HEK293 (cell line): ENCODE data around the gene SPACDR.

Experiments
- CTCF ChIA-PET: fragments of 350-600 bp; formaldehyde crosslinking; extraction: SDS; loops from one replicate; lab custom pipeline; 2021; ENCODE audit warnings: antibody characterized with exemption; lab: Yijun Ruan, JAX
- POLR2A ChIA-PET: fragments of 300-600 bp; formaldehyde crosslinking; extraction: SDS; loops from one replicate; lab custom pipeline; 2020; ENCODE audit warnings: antibody characterized with exemption, inconsistent platforms; lab: Yijun Ruan, JAX
- H3K27ac ChIP-seq: fragments of 200-500 bp; sonication (Bioruptor generic); 2 replicates; pipeline ENCODE4 v1.5.1; 2014; ENCODE audit warnings: low read depth, low read length, control low read depth, inconsistent platforms; ENCODE audit errors: extremely low read depth
- H3K36me3 ChIP-seq, 2 experiments: fragments of 200-500 bp in 1 of 2; sonication (Bioruptor generic) in 1 of 2; 1 replicate in 1 of 2; 2 replicates in 1 of 2; pipeline ENCODE4 v1.5.1; 2014 to 2017; ENCODE audit warnings: inconsistent platforms in 2 of 2, low read length in 2 of 2; ENCODE audit not compliant: control insufficient read depth in 2 of 2, insufficient read depth in 1 of 2
- H3K4me1 ChIP-seq: fragments of 200-500 bp; sonication (Bioruptor generic); 2 replicates; pipeline ENCODE4 v1.5.1; 2014; ENCODE audit warnings: mild to moderate bottlenecking, low read length, inconsistent platforms; ENCODE audit not compliant: control insufficient read depth, insufficient read depth
- H3K4me3 ChIP-seq: 2 replicates; pipeline ENCODE4 v1.5.1; 2011; ENCODE audit warnings: low read depth, mild to moderate bottlenecking, control low read depth, low read length, moderate library complexity
- H3K9me3 ChIP-seq: fragments of 200-500 bp; sonication (Bioruptor generic); 2 replicates; pipeline ENCODE4 v1.5.1; 2014; ENCODE audit warnings: low read depth, low read length, inconsistent platforms; ENCODE audit not compliant: control insufficient read depth, insufficient read depth
- ZBTB17 ChIP-seq: fragments of 450-650 bp; formaldehyde crosslinking; IDR thresholded peaks from 2 replicates; pipeline ENCODE4 v1.5.1; 2016; ENCODE audit warnings: missing biosample characterization, missing genetic modification characterization
- ZFP69B ChIP-seq: fragments of 450-650 bp; formaldehyde crosslinking; IDR thresholded peaks from 2 replicates; pipeline ENCODE4 v1.5.1; 2016; ENCODE audit warnings: missing biosample characterization, missing genetic modification characterization
- ZIC2 ChIP-seq: fragments of 450-650 bp; formaldehyde crosslinking; IDR thresholded peaks from 2 replicates; pipeline ENCODE4 v1.5.1; 2016; ENCODE audit warnings: missing biosample characterization, missing genetic modification characterization
- ZNF23 ChIP-seq: fragments of 450-650 bp; formaldehyde crosslinking; IDR thresholded peaks from 2 replicates; pipeline ENCODE4 v1.5.1; 2016; ENCODE audit warnings: missing biosample characterization, missing genetic modification characterization, borderline replicate concordance
- ZNF335 ChIP-seq: fragments of 450-650 bp; formaldehyde crosslinking; conservative IDR thresholded peaks from 2 replicates; pipeline ENCODE4 v1.5.1; 2016; ENCODE audit warnings: missing biosample characterization, missing genetic modification characterization
- ZNF350 ChIP-seq: fragments of 450-650 bp; formaldehyde crosslinking; IDR thresholded peaks from 2 replicates; pipeline ENCODE4 v1.5.0; 2017; ENCODE audit warnings: missing biosample characterization, mild to moderate bottlenecking, missing genetic modification characterization
- ZNF660 ChIP-seq: fragments of 450-650 bp; IDR thresholded peaks from 2 replicates; pipeline ENCODE4 v1.5.1; 2018; ENCODE audit warnings: missing biosample characterization, mild to moderate bottlenecking, missing genetic modification characterization
- ZNF670 ChIP-seq: fragments of 450-650 bp; formaldehyde crosslinking; IDR thresholded peaks from 2 replicates; pipeline ENCODE4 v1.5.1; 2016; ENCODE audit warnings: missing biosample characterization, missing genetic modification characterization, low read depth
- TF ChIP-seq, protein P1 (sequence below): fragments of 450-650 bp; formaldehyde crosslinking; IDR thresholded peaks from 2 replicates; pipeline ENCODE4 v1.5.1; 2016; ENCODE audit warnings: missing biosample characterization, missing genetic modification characterization, low read depth
- TF ChIP-seq, protein P2 (sequence below): fragments of 450-650 bp; IDR thresholded peaks from 2 replicates; pipeline ENCODE4 v1.5.1; 2018; ENCODE audit warnings: missing biosample characterization, mild to moderate bottlenecking, missing genetic modification characterization
- TF ChIP-seq, protein P3 (sequence below): fragments of 450-650 bp; formaldehyde crosslinking; IDR thresholded peaks from 2 replicates; pipeline ENCODE4 v1.5.1; 2016; ENCODE audit warnings: missing biosample characterization, missing genetic modification characterization
- TF ChIP-seq, protein P4 (sequence below): fragments of 450-650 bp; formaldehyde crosslinking; conservative IDR thresholded peaks from 2 replicates; pipeline ENCODE4 v1.5.1; 2016; ENCODE audit warnings: low read depth, missing biosample characterization, missing genetic modification characterization
- TF ChIP-seq, protein P5 (sequence below): fragments of 450-650 bp; formaldehyde crosslinking; IDR thresholded peaks from 2 replicates; pipeline ENCODE4 v1.5.1; 2016; ENCODE audit warnings: missing biosample characterization, missing genetic modification characterization

SPACDR gene

DNA sequence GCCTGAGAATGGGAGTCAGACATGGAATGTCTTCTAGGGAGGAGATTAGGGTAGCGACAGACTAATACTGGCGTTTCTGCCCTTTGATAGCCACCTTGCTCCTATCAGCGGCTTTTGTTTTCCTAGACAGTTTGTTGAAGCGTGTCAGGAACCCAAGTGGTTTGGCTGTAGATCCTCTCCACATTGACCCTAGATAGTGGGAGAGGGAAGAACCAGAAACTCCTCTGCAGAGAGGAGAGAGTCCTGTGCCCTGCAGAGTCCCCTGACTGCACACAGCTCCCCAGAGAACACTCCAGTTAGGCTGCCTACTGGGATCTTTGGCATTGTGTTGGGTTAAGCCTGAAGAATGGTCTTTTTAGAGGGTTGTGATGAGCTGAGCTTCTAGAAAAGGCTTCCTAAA is 32.0 kb downstream of the SPACDR start:
- Histone ChIP-seq H3K4me3 (no peak overlapping the region), H3K4me1 (peaks cover 4% of the 10 kb centered on the region), H3K36me3 (peaks cover 4 to 48% of the 10 kb centered on the region in 2 experiments; a peak in 2 of 3 replicates), H3K9me3 (no peaks in the 10 kb centered on the region), H3K27ac (peak overlapping the region; percentile 97; the same call in 1 of the 2 replicates)
- POLR2A ChIA-PET, result interaction anchor here (0.8 kb wide), 1 partner anchor 33 kb away, joined by 3 read pairs; no protein-coding TSS in a partner anchor
- TF ChIP-seq, protein P1, sequence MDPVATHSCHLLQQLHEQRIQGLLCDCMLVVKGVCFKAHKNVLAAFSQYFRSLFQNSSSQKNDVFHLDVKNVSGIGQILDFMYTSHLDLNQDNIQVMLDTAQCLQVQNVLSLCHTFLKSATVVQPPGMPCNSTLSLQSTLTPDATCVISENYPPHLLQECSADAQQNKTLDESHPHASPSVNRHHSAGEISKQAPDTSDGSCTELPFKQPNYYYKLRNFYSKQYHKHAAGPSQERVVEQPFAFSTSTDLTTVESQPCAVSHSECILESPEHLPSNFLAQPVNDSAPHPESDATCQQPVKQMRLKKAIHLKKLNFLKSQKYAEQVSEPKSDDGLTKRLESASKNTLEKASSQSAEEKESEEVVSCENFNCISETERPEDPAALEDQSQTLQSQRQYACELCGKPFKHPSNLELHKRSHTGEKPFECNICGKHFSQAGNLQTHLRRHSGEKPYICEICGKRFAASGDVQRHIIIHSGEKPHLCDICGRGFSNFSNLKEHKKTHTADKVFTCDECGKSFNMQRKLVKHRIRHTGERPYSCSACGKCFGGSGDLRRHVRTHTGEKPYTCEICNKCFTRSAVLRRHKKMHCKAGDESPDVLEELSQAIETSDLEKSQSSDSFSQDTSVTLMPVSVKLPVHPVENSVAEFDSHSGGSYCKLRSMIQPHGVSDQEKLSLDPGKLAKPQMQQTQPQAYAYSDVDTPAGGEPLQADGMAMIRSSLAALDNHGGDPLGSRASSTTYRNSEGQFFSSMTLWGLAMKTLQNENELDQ (tag by site-specific recombination), result no peak
- TF ChIP-seq ZIC2 (tag by site-specific recombination) (0 out of 2 replicates have a peak, but pooled peaks have one; percentile 15), ZNF670 (tag by site-specific recombination) (no peak), ZNF335 (no peak), ZBTB17 (peak; percentile 27; the same call in 1 of the 2 replicates), ZNF350 (no peak)
- TF ChIP-seq, protein P2, sequence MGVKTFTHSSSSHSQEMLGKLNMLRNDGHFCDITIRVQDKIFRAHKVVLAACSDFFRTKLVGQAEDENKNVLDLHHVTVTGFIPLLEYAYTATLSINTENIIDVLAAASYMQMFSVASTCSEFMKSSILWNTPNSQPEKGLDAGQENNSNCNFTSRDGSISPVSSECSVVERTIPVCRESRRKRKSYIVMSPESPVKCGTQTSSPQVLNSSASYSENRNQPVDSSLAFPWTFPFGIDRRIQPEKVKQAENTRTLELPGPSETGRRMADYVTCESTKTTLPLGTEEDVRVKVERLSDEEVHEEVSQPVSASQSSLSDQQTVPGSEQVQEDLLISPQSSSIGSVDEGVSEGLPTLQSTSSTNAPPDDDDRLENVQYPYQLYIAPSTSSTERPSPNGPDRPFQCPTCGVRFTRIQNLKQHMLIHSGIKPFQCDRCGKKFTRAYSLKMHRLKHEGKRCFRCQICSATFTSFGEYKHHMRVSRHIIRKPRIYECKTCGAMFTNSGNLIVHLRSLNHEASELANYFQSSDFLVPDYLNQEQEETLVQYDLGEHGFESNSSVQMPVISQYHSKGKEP (tag by site-specific recombination), result no peak
- TF ChIP-seq, protein P3, sequence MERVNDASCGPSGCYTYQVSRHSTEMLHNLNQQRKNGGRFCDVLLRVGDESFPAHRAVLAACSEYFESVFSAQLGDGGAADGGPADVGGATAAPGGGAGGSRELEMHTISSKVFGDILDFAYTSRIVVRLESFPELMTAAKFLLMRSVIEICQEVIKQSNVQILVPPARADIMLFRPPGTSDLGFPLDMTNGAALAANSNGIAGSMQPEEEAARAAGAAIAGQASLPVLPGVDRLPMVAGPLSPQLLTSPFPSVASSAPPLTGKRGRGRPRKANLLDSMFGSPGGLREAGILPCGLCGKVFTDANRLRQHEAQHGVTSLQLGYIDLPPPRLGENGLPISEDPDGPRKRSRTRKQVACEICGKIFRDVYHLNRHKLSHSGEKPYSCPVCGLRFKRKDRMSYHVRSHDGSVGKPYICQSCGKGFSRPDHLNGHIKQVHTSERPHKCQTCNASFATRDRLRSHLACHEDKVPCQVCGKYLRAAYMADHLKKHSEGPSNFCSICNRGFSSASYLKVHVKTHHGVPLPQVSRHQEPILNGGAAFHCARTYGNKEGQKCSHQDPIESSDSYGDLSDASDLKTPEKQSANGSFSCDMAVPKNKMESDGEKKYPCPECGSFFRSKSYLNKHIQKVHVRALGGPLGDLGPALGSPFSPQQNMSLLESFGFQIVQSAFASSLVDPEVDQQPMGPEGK (tag by site-specific recombination), result no peak
- CTCF ChIA-PET, result no interaction called here

DNA sequence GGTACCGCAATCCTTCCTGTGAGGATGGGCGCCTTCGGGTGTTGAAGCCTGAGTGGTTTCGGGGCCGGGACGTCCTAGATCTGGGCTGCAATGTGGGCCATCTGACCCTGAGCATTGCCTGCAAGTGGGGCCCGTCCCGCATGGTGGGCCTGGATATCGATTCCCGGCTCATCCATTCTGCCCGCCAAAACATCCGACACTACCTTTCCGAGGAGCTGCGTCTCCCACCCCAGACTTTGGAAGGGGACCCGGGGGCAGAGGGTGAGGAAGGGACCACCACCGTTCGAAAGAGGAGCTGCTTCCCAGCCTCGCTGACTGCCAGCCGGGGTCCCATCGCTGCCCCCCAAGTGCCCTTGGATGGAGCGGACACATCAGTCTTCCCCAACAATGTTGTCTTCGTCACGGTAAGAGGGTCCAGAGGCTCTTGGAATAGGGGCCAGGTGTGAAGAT is 32.7 kb downstream of the SPACDR start:
- TF ChIP-seq, protein P4, sequence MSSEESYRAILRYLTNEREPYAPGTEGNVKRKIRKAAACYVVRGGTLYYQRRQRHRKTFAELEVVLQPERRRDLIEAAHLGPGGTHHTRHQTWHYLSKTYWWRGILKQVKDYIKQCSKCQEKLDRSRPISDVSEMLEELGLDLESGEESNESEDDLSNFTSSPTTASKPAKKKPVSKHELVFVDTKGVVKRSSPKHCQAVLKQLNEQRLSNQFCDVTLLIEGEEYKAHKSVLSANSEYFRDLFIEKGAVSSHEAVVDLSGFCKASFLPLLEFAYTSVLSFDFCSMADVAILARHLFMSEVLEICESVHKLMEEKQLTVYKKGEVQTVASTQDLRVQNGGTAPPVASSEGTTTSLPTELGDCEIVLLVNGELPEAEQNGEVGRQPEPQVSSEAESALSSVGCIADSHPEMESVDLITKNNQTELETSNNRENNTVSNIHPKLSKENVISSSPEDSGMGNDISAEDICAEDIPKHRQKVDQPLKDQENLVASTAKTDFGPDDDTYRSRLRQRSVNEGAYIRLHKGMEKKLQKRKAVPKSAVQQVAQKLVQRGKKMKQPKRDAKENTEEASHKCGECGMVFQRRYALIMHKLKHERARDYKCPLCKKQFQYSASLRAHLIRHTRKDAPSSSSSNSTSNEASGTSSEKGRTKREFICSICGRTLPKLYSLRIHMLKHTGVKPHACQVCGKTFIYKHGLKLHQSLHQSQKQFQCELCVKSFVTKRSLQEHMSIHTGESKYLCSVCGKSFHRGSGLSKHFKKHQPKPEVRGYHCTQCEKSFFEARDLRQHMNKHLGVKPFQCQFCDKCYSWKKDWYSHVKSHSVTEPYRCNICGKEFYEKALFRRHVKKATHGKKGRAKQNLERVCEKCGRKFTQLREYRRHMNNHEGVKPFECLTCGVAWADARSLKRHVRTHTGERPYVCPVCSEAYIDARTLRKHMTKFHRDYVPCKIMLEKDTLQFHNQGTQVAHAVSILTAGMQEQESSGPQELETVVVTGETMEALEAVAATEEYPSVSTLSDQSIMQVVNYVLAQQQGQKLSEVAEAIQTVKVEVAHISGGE (tag by site-specific recombination), result no peak
- no peak for TF ChIP-seq ZNF660 (tag by site-specific recombination)
- TF ChIP-seq, protein P5, sequence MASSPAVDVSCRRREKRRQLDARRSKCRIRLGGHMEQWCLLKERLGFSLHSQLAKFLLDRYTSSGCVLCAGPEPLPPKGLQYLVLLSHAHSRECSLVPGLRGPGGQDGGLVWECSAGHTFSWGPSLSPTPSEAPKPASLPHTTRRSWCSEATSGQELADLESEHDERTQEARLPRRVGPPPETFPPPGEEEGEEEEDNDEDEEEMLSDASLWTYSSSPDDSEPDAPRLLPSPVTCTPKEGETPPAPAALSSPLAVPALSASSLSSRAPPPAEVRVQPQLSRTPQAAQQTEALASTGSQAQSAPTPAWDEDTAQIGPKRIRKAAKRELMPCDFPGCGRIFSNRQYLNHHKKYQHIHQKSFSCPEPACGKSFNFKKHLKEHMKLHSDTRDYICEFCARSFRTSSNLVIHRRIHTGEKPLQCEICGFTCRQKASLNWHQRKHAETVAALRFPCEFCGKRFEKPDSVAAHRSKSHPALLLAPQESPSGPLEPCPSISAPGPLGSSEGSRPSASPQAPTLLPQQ (tag by site-specific recombination), result peak; percentile 75
- peak; percentile 54 for TF ChIP-seq ZFP69B (tag by site-specific recombination)
- TF ChIP-seq ZNF23, result no peak
- Histone ChIP-seq H3K9me3 (no peaks in the 10 kb centered on the region), H3K36me3 (peaks cover 4 to 48% of the 10 kb centered on the region in 2 experiments; a peak in 2 of 3 replicates), H3K4me3 (peak overlapping the region; percentile 6; the same call in 1 of the 2 replicates), H3K4me1 (peaks cover 4% of the 10 kb centered on the region), H3K27ac (peak overlapping the region; percentile 97; the same call in 1 of the 2 replicates)
- ChIA-PET POLR2A (interaction anchor here (0.8 kb wide), 1 partner anchor 34 kb away, joined by 3 read pairs; no protein-coding TSS in a partner anchor), CTCF (no interaction called here)
